Measurements from ENCODE around the gene ABLIM2. TPM values are rescaled to one million over a fixed set of nuclear protein-coding genes. Genes with fewer than 3 reads are reported as not detected.

ABLIM2 gene
- total and polyA plus RNA-seq, 2 donors (not counting 1 experiment from before 2014, with no cell fraction given), result 3.3 to 79.0 TPM

DNA sequence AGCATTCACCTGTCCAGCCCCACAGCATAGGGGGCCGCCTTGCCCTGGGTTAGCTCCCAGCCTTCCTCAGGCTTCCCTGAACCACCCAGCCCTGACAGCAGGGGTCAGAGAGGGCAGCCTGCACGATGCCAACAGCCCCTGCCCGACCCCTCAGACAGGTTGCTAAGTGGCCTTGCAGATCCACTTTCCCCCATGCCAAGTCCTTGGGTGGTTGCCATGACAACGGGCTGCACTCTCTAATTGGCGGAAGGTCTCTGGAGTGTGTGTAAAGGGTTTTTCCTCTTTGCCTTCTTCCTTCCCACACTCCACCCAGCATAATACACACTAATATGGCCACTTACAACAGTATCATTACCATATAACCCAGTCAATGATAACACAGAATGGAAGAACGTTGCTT, 119.3 kb downstream of the ABLIM2 start:
- no peaks in the 10 kb centered on the region for H3K36me3 ChIP-seq (replicated peaks in 1 of 2; ENCODE audit: control extremely low read depth in 1 of 2, control insufficient read depth in 1 of 2, extremely low read depth in 1 of 2, insufficient read depth in 2 of 2, low read length in 1 of 2)
- H3K27ac ChIP-seq (ENCODE audit: low read length in 2 of 2), result no peak overlapping the region
- WGBS (ENCODE audit: insufficient coverage), result 86% methylated on average over 1 of the region's 6 CpGs
- peaks cover 6 to 9% of the 10 kb centered on the region in 2 donors for H3K4me1 ChIP-seq (ENCODE audit: control insufficient read depth in 2 of 2, insufficient read depth in 2 of 2, low read length in 2 of 2)
- H3K9ac ChIP-seq (ENCODE audit: low read length), result no peak overlapping the region
- H3K27ac Mint-ChIP-seq, result no peak overlapping the region
- POLR2A ChIA-PET, result no interaction called here
- CTCF ChIA-PET, result no interaction called here
- no peak overlapping the region for H3K4me3 ChIP-seq (ENCODE audit: control extremely low read depth in 1 of 5, extremely low read depth in 1 of 5, insufficient read depth in 1 of 5, low read depth in 2 of 5, low read length in 4 of 5)
- intact Hi-C loops (cut with micrococcal nuclease), result no loop called here
- no peak for DNase-seq
- H4K20me1 ChIP-seq (ENCODE audit: control insufficient read depth, insufficient read depth, low read length, poor library complexity, severe bottlenecking), result no peaks in the 10 kb centered on the region
- no peak overlapping the region for H3K4me2 ChIP-seq (replicated peaks; ENCODE audit: low read depth, low read length, poor library complexity, severe bottlenecking)
- TF ChIP-seq, protein P1, sequence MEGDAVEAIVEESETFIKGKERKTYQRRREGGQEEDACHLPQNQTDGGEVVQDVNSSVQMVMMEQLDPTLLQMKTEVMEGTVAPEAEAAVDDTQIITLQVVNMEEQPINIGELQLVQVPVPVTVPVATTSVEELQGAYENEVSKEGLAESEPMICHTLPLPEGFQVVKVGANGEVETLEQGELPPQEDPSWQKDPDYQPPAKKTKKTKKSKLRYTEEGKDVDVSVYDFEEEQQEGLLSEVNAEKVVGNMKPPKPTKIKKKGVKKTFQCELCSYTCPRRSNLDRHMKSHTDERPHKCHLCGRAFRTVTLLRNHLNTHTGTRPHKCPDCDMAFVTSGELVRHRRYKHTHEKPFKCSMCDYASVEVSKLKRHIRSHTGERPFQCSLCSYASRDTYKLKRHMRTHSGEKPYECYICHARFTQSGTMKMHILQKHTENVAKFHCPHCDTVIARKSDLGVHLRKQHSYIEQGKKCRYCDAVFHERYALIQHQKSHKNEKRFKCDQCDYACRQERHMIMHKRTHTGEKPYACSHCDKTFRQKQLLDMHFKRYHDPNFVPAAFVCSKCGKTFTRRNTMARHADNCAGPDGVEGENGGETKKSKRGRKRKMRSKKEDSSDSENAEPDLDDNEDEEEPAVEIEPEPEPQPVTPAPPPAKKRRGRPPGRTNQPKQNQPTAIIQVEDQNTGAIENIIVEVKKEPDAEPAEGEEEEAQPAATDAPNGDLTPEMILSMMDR (IDR thresholded peaks at IDR 0.05), result no peak
- TF ChIP-seq EZH2 (IDR thresholded peaks at IDR 0.05; ENCODE audit: borderline replicate concordance, insufficient read depth, low read depth, low read length, poor library complexity, severe bottlenecking), result no peak
- no peaks in the 10 kb centered on the region for H3K9me3 Mint-ChIP-seq (ENCODE audit: insufficient read depth)
- ATAC-seq (ENCODE audit: low read depth), result no peak
- H3K4me1 Mint-ChIP-seq, result peaks cover 7% of the 10 kb centered on the region
- peaks cover 36% of the 10 kb centered on the region for H3K27me3 Mint-ChIP-seq
- H2AFZ ChIP-seq (ENCODE audit: insufficient read depth, low read depth, low read length, poor library complexity, severe bottlenecking), result no peak overlapping the region
- no peaks in the 10 kb centered on the region for H3K79me2 ChIP-seq (ENCODE audit: control insufficient read depth, insufficient read depth, low read length)
- H3K27me3 ChIP-seq (replicated peaks in 1 of 4; ENCODE audit: control extremely low read depth in 1 of 4, control insufficient read depth in 3 of 4, insufficient read depth in 4 of 4, low read length in 3 of 4), result peaks cover 0 to 9% (median under 1%) of the 10 kb centered on the region in 4 experiments
- peaks cover 0 to 2% (median 0%) of the 10 kb centered on the region in 3 donors for H3K9me3 ChIP-seq (ENCODE audit: control extremely low read depth in 1 of 3, control insufficient read depth in 2 of 3, insufficient read depth in 1 of 3, low read length in 2 of 3)
- no peak overlapping the region for H3K4me3 Mint-ChIP-seq

DNA sequence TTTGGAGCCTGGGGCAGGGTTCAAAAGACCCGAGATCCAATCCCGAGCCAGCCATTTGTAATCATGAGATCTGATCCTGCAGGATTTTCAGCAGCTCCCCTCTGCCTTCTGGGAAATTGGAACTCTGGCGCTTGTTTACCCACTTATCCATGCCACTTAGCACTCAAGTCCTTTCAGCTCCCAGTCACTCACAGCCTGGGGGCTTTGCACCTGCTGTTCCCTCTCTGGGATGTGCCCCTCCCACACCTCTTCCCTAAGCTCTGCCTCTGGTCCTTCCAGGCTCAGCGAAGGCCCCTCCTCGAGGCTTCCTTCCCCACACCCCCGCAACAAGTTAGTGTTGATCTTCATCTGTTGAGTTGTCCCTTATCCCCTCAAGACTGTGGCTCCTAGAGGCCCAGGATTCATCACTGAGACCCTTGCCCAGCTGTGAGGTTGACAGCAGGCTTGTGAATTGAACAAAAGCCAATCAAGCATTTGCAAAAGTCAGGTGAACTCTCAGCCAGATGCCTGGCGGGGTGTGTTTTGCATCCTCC, 119.8 kb downstream of the ABLIM2 start:
- Histone ChIP-seq H3K4me1 (ENCODE audit: control insufficient read depth in 2 of 2, insufficient read depth in 2 of 2, low read length in 2 of 2) (peaks cover 6 to 9% of the 10 kb centered on the region in 2 donors), H3K27ac (ENCODE audit: low read length in 2 of 2) (no peak overlapping the region), H3K9ac (ENCODE audit: low read length) (no peak overlapping the region), H3K79me2 (ENCODE audit: control insufficient read depth, insufficient read depth, low read length) (no peaks in the 10 kb centered on the region), H3K9me3 (ENCODE audit: control extremely low read depth in 1 of 3, control insufficient read depth in 2 of 3, insufficient read depth in 1 of 3, low read length in 2 of 3) (no peaks in the 10 kb centered on the region), H3K4me3 (ENCODE audit: control extremely low read depth in 1 of 5, extremely low read depth in 1 of 5, insufficient read depth in 1 of 5, low read depth in 2 of 5, low read length in 4 of 5) (no peak overlapping the region), H3K4me2 (replicated peaks; ENCODE audit: low read depth, low read length, poor library complexity, severe bottlenecking) (no peak overlapping the region), H4K20me1 (ENCODE audit: control insufficient read depth, insufficient read depth, low read length, poor library complexity, severe bottlenecking) (no peaks in the 10 kb centered on the region), H3K36me3 (replicated peaks in 1 of 2; ENCODE audit: control extremely low read depth in 1 of 2, control insufficient read depth in 1 of 2, extremely low read depth in 1 of 2, insufficient read depth in 2 of 2, low read length in 1 of 2) (no peaks in the 10 kb centered on the region), H3K27me3 (replicated peaks in 1 of 4; ENCODE audit: control extremely low read depth in 1 of 4, control insufficient read depth in 3 of 4, insufficient read depth in 4 of 4, low read length in 3 of 4) (peaks cover 0 to 9% (median under 1%) of the 10 kb centered on the region in 4 experiments), H2AFZ (ENCODE audit: insufficient read depth, low read depth, low read length, poor library complexity, severe bottlenecking) (no peak overlapping the region)
- Mint-ChIP-seq H3K27me3 (peaks cover 39% of the 10 kb centered on the region), H3K4me3 (no peak overlapping the region), H3K27ac (no peak overlapping the region), H3K9me3 (ENCODE audit: insufficient read depth) (no peaks in the 10 kb centered on the region), H3K4me1 (peaks cover 7% of the 10 kb centered on the region)
- DNase-seq (no peak), ATAC-seq (ENCODE audit: low read depth) (no peak)
- WGBS (ENCODE audit: insufficient coverage), result 67% methylated on average over 4 of the region's 7 CpGs
- ChIA-PET POLR2A (no interaction called here), CTCF (no interaction called here)
- intact Hi-C loops (cut with micrococcal nuclease), result no loop called here
- TF ChIP-seq EZH2 (IDR thresholded peaks at IDR 0.05; ENCODE audit: borderline replicate concordance, insufficient read depth, low read depth, low read length, poor library complexity, severe bottlenecking), result no peak
- TF ChIP-seq, protein P1 (IDR thresholded peaks at IDR 0.05), result no peak
